Cardiac septum (tissue), 1 donor: ENCODE measurements around the gene DUSP3. TPM values are rescaled to one million over a fixed set of nuclear protein-coding genes. Genes with fewer than 3 reads are reported as not detected.

Experiments
- DNase-seq: peaks from one replicate; pipeline ENCODE4 v3.0.0-alpha.2; 2020; ENCODE audit warnings: low spot score
- intact Hi-C: fragments of 100-400 bp; cut with DNase I; formaldehyde crosslinking; loops from one replicate; pipeline ENCODE4 v1.14.0; 2022
- total RNA-seq: library from RNA; stranded (reverse); fragmentation: NEBNext Ultra II Directional; extraction: Animal tissue kit (Norgen Biotek cat#: 25700); gene quantifications from one replicate; pipeline ENCODE4 v1.2.1, GENCODE V29; 2021
- donor health status: DM: no; HTN: no; CAD: no.

Gene DUSP3
- total RNA-seq, 1 donor from 2014 or later: 224 TPM

- intact Hi-C loops: no loop called here
- DNase-seq: no peak
Measured at GRCh38 chr17:43772877-43773648, 5.7 kb downstream of the DUSP3 start.

GRCh38 chr17:43771463-43771862, 7.3 kb downstream of the DUSP3 start:
- no peak for DNase-seq
- intact Hi-C loops: no loop called here

DNA sequence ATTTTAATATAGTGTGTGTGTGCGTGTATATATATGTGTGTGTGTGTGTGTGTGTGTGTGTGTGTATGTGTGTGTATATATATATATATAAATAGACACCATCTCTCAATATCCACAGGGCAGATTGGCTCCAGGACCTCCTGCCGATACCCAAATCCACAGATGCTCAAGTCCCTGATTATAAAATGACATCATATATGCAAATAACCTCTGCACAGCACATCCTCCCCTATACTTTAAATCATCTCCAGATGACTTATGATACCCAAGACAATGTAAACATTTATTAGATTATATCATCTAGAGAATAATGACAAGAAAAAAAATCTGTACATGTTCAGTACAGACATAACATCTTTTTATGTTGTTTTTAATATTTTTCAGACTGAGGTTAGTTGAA, 7.8 kb downstream of the DUSP3 start:
- intact Hi-C loops: no loop called here
- DNase-seq: no peak

DNA sequence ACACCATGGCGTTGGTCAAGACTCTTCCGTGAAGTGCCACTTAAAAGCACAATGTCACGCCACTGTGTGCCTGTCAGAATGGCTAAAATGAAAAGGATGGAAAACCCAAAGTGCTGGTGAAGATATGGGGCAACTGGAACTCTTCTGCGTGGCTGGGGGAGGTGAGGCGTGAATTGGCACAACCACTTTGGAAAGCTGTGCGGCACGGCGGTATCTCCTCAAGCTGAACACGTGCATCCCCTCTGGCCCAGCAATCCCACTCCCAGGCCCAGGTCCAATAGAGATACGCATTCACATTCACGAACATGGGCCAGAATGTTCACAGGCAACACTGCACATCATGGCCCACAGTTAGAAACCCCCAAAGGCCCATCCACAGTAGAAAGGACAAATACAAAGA, 8.9 kb downstream of the DUSP3 start:
- DNase-seq: no peak
- intact Hi-C loops: no loop called here

DNA sequence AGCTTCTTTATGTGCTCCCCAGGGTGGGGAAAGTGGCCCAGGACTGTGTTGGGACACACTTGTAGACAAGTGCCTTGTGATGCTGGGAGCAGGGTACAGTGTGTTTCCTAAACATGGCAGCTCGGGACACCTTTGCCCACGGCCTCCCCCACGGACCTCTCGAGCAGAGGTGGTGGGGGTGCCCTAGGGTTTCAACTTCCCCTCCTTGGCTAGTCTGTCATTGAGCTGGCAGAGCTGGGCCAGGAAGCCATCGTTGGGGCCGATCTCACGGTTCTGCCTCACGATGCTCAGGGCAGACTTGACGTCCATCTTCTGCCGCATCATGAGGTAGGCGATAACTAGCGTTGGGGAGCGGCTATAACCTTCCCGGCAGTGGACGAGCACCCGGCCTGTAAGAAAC, 9.4 kb downstream of the DUSP3 start:
- intact Hi-C loops: no loop called here

GRCh38 chr17:43768943-43769342, 9.8 kb downstream of the DUSP3 start:
- intact Hi-C loops: no loop called here
- no peak for DNase-seq

More for the DNA sequence above, 9.4 kb downstream of the DUSP3 start:
- no peak for DNase-seq

DNA sequence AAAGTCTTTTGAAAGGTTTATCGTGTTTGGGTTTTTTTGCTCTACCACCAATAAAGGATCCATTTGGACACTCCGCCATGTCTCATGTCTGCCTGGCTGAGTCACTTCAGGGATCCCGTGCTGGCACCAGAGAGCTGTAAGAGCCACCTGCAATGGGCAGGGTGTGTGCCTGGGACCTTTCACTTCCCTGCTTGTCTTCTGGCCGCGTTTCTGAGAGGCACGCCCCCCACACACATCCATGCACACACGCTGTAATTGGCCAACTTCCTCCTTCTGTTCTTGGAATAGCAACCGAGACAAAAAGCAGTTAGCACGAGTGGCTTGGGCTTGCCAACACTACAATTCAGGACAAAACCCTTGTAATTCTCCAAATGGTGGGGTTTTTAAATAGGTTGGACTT, 10.4 kb downstream of the DUSP3 start:
- DNase-seq: peak; percentile 86
- intact Hi-C loops: no loop called here

GRCh38 chr17:43767713-43768059, 11.1 kb downstream of the DUSP3 start:
- intact Hi-C loops: no loop called here

GRCh38 chr17:43767053-43767712, 11.6 kb downstream of the DUSP3 start:
- no peak for DNase-seq
- intact Hi-C loops: no loop called here

More at GRCh38 chr17:43767713-43768059, 11.1 kb downstream of the DUSP3 start:
- DNase-seq: no peak

GRCh38 chr17:43766413-43767052, 12.2 kb downstream of the DUSP3 start:
- intact Hi-C loops: no loop called here
- no peak for DNase-seq

DNA sequence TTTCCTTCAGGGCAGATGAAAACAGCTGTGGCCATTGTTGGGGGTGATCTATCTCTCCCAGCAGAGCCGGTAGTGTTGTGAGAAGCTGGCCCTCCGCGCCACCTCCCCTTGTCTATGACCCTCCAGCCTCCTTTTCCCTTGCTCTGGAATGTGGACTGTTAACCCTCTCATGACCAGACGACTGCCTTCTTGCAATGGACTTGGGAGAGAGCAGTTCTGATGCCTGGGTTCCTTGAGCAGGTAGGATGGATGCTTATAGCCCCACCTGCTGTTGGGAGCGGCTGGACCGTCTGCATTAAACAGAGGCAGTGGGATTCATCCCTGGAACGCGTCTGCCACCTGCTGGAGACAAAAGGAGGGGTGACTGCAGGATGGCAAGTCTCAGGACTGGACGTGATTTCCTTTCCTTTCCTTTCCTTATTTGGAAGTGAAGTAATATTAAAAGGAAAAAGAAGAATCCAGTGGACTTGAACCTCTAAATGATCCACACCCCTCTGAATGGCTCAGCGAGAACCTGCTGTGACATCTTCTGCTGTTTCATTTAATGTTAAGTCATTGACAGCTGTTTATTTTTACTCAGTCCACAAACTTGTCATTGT, 18.4 kb downstream of the DUSP3 start:
- peak; percentile 95 for DNase-seq
- intact Hi-C loops: loop anchor here (1.0 kb wide), 1 partner anchor 66 kb away; no protein-coding TSS in a partner anchor

GRCh38 chr17:43759836-43760235, 18.9 kb downstream of the DUSP3 start:
- DNase-seq: peak; percentile 39
- intact Hi-C loops: loop anchor here (1.0 to 5.0 kb wide), 2 partner anchors 66 to 183 kb away; no protein-coding TSS in a partner anchor

- intact Hi-C loops: loop anchor here (5.0 kb wide), 1 partner anchor 181 kb away; no protein-coding TSS in a partner anchor
Measured at GRCh38 chr17:43758497-43759174, 20.1 kb downstream of the DUSP3 start, which contains the start of gene SOST. Gene SOST (minus strand): TSS chr17:43758791. CDS start chr17:43758741, 50 bp downstream.

DNA sequence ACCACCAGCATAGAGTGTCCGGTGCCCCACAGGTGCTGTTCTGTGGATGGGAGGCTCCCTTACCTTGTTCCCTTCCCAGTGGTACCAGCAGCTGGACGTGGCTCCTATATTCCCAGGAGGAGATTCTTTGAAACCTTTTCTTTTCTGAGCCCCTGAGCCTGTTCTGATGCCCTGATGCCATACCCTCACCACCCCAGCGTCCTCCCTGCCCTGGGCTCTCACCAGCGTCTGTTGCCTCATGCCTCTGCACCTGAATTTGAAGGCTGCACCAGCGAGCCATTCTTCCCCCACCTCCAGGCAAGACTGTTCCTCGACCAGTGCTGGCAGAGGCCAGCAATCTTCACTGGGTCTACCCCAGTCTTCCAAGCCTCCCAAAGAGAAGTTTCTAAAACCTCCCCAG, 20.7 kb downstream of the DUSP3 start:
- intact Hi-C loops: loop anchor here (5.0 kb wide), 1 partner anchor 181 kb away; no protein-coding TSS in a partner anchor
- peak; percentile 68 for DNase-seq

More at GRCh38 chr17:43758497-43759174, 20.1 kb downstream of the DUSP3 start, which contains the start of gene SOST:
- peak; percentile 57 for DNase-seq

DNA sequence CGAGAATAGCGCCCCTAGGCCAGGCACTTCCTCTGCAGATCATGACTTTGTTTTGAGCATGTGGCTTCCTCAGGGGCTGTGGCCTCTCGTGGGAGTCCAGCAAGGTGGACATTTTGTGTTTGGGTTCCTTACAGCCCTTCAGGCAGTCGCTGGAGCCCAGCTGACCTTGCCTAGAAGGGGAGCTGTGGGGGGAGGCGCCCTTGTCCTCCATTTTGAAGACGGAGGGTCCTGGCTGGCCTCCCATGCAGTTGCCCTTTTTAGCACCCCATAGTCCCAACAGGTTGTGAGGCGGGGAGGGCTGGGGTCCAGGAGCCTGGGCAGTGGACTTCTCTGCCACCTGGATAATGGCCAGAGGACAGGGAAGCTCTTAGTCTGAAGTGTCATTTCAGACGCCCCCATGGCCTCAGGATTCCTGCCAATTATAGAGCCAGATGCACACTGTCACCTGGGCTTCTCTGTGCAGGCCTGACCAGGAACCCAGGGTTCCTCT, 21.6 kb downstream of the DUSP3 start:
- intact Hi-C loops: loop anchor here (5.0 kb wide), 1 partner anchor 180 kb away; no protein-coding TSS in a partner anchor

GRCh38 chr17:43756201-43756600, 22.6 kb downstream of the DUSP3 start:
- DNase-seq: no peak
- intact Hi-C loops: loop anchor here (5.0 kb wide), 1 partner anchor 179 kb away; no protein-coding TSS in a partner anchor

More for the DNA sequence above, 21.6 kb downstream of the DUSP3 start:
- DNase-seq: peak; percentile 59

DNA sequence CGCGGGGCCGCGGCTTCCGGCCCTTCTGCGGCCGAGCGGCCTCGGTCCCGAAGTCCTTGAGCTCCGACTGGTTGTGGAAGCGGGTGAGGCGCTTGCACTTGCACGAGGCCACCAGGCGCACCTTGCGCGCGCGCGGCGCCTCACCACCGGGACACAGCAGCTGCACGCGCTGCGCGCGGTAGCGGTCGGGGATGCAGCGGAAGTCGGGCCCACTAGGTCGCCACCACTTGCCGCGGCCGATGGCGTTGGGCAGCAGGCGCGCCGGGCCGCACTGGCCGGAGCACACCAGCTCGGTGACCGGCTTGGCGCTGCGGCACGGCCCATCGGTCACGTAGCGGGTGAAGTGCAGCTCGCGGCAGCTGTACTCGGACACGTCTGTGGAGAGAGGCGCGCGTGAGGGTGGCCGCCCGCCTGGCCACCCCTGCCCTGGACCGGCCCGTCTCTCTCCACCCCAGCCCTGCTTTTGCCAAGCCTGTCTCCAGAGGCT, 23.3 kb downstream of the DUSP3 start:
- DNase-seq: peak; percentile 72

DNA sequence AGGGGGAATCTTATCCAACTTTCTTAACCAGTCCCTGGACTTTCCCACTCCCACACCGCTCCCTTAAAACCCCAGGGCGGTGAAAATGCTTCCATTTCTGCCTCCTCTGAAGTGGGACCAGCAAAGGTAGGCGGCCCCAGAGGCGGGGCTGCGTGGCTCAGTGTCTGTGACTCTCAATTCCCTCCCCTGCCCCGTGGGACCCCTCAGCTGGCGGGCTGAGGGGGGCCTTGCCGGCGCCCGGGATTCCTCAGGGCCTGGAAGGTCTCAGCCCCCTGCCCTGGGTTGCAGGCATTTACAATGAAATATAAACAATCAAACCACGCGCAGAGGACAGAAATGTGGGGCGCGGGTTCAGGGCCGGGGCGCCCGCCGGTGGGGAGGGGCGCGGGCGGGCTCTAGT, 23.8 kb downstream of the DUSP3 start:
- intact Hi-C loops: loop anchor here (5.0 kb wide), 1 partner anchor 178 kb away; no protein-coding TSS in a partner anchor
- no peak for DNase-seq

More for the DNA sequence above, 23.3 kb downstream of the DUSP3 start:
- intact Hi-C loops: loop anchor here (5.0 kb wide), 1 partner anchor 178 kb away; no protein-coding TSS in a partner anchor
